K562 (cell line): ENCODE measurements around the gene OSBP2. TPM values are rescaled to one million over a fixed set of nuclear protein-coding genes. Genes with fewer than 3 reads are reported as not detected.

Experiments
- ATAC-seq: fragments of 200-7000 bp; cut with Tn5 transposase; 3 replicates; pipeline ENCODE4 v1.9.1; 2020; ENCODE audit warnings: moderate library complexity
- BruUV-seq: library from RNA; stranded (reverse); fragments of 400-500 nt; replicated peaks from 2 replicates; lab custom pipeline; 2021; lab: Mats Ljungman, UMichigan
- CTCF ChIA-PET: fragments of 300-600 bp; formaldehyde crosslinking; extraction: SDS; loops from one replicate; lab custom pipeline; 2021; ENCODE audit warnings: low intra/inter-chr PET ratio; lab: Yijun Ruan, JAX
- POLR2A ChIA-PET: fragments of 300-600, 350-650 bp; sonication (Branson Sonifier 250); formaldehyde crosslinking; extraction: SDS; loops from one replicate; lab custom pipeline; 2021; ENCODE audit warnings: antibody characterized with exemption, inconsistent platforms; lab: Yijun Ruan, JAX
- DNase-seq, 4 experiments: peaks; one replicate each; pipeline versions ENCODE4 v3.0.0 to v3.0.0-alpha.2; 2011 to 2018; ENCODE audit warnings: low spot score in 3 of 4, mixed read lengths in 3 of 4; ENCODE audit errors: extremely low read depth in 1 of 4
- FAIRE-seq: peaks from 2 replicates; lab custom pipeline; 2011; peaks lifted over from hg19 to GRCh38; lab: Jason Lieb, UNC
- H2AFZ ChIP-seq: 2 replicates; pipeline ENCODE4 v1.6.0; 2011; ENCODE audit warnings: low read depth, low read length, control low read depth, inconsistent platforms
- H3K27ac ChIP-seq: fragments of 200-600 bp; 3 replicates; pipeline ENCODE4 v1.8.0; 2011; ENCODE audit warnings: low read depth, mild to moderate bottlenecking, control low read depth, inconsistent platforms, low read length, moderate library complexity, mixed read lengths; ENCODE audit errors: extremely low read depth
- H3K27me3 ChIP-seq, 2 experiments: fragments of 300-600 bp in 1 of 2; 2 replicates in 1 of 2; 3 replicates in 1 of 2; pipeline versions ENCODE4 v1.6.0 to v1.8.0; 2011; ENCODE audit warnings: inconsistent platforms in 2 of 2, low read length in 2 of 2, mild to moderate bottlenecking in 1 of 2, mixed read lengths in 1 of 2, moderate library complexity in 1 of 2; ENCODE audit not compliant: control insufficient read depth in 2 of 2, insufficient read depth in 2 of 2
- H3K36me3 ChIP-seq: fragments of 300-600 bp; 3 replicates; pipeline ENCODE4 v1.8.0; 2011; ENCODE audit warnings: mild to moderate bottlenecking, low read length, inconsistent platforms; ENCODE audit not compliant: control insufficient read depth, insufficient read depth
- H3K4me1 ChIP-seq, 2 experiments: fragments of 200-600 bp in 1 of 2; replicated peaks in 1 of 2; 2 replicates in 1 of 2; 3 replicates in 1 of 2; pipeline versions ENCODE4 v1.5.1 to v1.8.0; 2011; ENCODE audit warnings: inconsistent platforms in 2 of 2, low read length in 2 of 2, mild to moderate bottlenecking in 1 of 2, mixed read lengths in 1 of 2, moderate library complexity in 1 of 2; ENCODE audit not compliant: control insufficient read depth in 2 of 2, insufficient read depth in 2 of 2
- H3K4me2 ChIP-seq: 2 replicates; pipeline ENCODE4 v1.6.1; 2011; ENCODE audit warnings: low read length, control low read depth, inconsistent platforms, mixed read lengths; ENCODE audit not compliant: insufficient read depth
- H3K4me3 ChIP-seq: fragments of 200-600 bp; sonication (generic), shearing (Covaris generic); 2 replicates; pipeline ENCODE4 v1.5.1; 2016; ENCODE audit warnings: control low read depth, inconsistent platforms
- H3K79me2 ChIP-seq: fragments of 200-600 bp; 3 replicates; pipeline ENCODE4 v1.8.0; 2011; ENCODE audit warnings: low read length, inconsistent platforms; ENCODE audit not compliant: control insufficient read depth, insufficient read depth
- H3K9ac ChIP-seq, 2 experiments: 2 replicates each; pipeline versions ENCODE4 v1.6.0 to v1.6.1; 2011; ENCODE audit warnings: low read depth in 2 of 2, low read length in 2 of 2, control low read depth in 1 of 2, inconsistent platforms in 1 of 2, mild to moderate bottlenecking in 1 of 2, mixed read lengths in 1 of 2; ENCODE audit not compliant: insufficient read depth in 1 of 2
- H3K9me1 ChIP-seq: one replicate; pipeline ENCODE4 v1.6.0; 2011; ENCODE audit warnings: inconsistent platforms, mild to moderate bottlenecking, low read length, moderate library complexity; ENCODE audit not compliant: control insufficient read depth, insufficient read depth
- H3K9me3 ChIP-seq: replicated peaks from 2 replicates; pipeline ENCODE4 v1.5.1; 2011; ENCODE audit warnings: low read depth, low read length, inconsistent platforms; ENCODE audit not compliant: control insufficient read depth, insufficient read depth
- H4K20me1 ChIP-seq: replicated peaks from 2 replicates; pipeline ENCODE4 v1.6.1; 2011; ENCODE audit warnings: low read length, inconsistent platforms, mixed read lengths; ENCODE audit not compliant: control insufficient read depth, insufficient read depth
- COPS2 ChIP-seq: fragments of 450-650 bp; conservative IDR thresholded peaks from 2 replicates; pipeline ENCODE4 v1.6.1; 2016; ENCODE audit warnings: mild to moderate bottlenecking, moderate library complexity
- HMG20B ChIP-seq: fragments of 250-450 bp; sonication (Bioruptor Pico); IDR thresholded peaks from 2 replicates; pipeline ENCODE4 v1.5.0; 2021; ENCODE audit warnings: mild to moderate bottlenecking
- MXI1 ChIP-seq: IDR thresholded peaks from 2 replicates; pipeline ENCODE4 v1.6.1; 2011; ENCODE audit warnings: low read depth, mild to moderate bottlenecking, improper control_type of control experiment, low read length
- WGBS: fragments of 100-300 bp; shearing (Covaris generic); methylation state at CpG from one replicate; pipeline ENCODE4 v1.1.6; 2016; ENCODE audit warnings: low coverage, mixed read lengths; ENCODE audit not compliant: insufficient coverage; ENCODE audit errors: missing lambda C conversion rate; 5-methylcytosine and 5-hydroxymethylcytosine counted together
- in situ Hi-C: fragments of 300-500 bp; cut with MboI; formaldehyde crosslinking; loops from 4 replicates; pipeline ENCODE4 v1.15.0; 2018; ENCODE audit warnings: inconsistent platforms, mixed read lengths
- intact Hi-C: fragments of 100-400 bp; cut with micrococcal nuclease; formaldehyde crosslinking; loops from 2 replicates; pipeline ENCODE4 v1.14.2; 2022
- polyA plus RNA-seq, 8 experiments: library from polyadenylated mRNA; depleted of rRNA in 4 of 8; stranded (reverse) in 5 of 8; unstranded in 3 of 8; fragments of >200 nt; fragmentation: Nextera tagmentation in 2 of 8; fragmentation: Illumina TruSeq in 1 of 8; extraction: Ambion mirVana in 2 of 8; extraction: Trizol in 1 of 8; gene quantifications; 2 replicates each; pipeline versions ENCODE4 v1.2.1 to v1.2.3, GENCODE V29; 2011 to 2014; ENCODE audit warnings: inconsistent platforms in 1 of 8, missing spikeins in 1 of 8
- total RNA-seq, 7 experiments: library from RNA; depleted of rRNA in 6 of 7; stranded (reverse); fragments of >200 nt in 6 of 7; fragmentation: Illumina TruSeq in 2 of 7; extraction: Trizol in 2 of 7; gene quantifications; 2 replicates each; pipeline versions ENCODE4 v1.2.1 to v1.2.3, GENCODE V29; 2011 to 2021; ENCODE audit warnings: low replicate concordance in 1 of 7
- TF ChIP-seq, protein P1 (sequence below), 2 experiments: fragments of 450-650 bp; formaldehyde crosslinking in 1 of 2; IDR thresholded peaks; 2 replicates each; pipeline versions ENCODE4 v1.4.0 to v1.6.1; 2014 to 2020; ENCODE audit warnings: mild to moderate bottlenecking in 2 of 2, borderline replicate concordance in 1 of 2, low read depth in 1 of 2
- TF ChIP-seq, protein P2 (sequence below): fragments of 450-650 bp; IDR thresholded peaks from 2 replicates; pipeline ENCODE4 v1.6.1; 2018; ENCODE audit not compliant: partially characterized antibody
- TF ChIP-seq, protein P3 (sequence below), 3 experiments: IDR thresholded peaks in 2 of 3; conservative IDR thresholded peaks in 1 of 3; 2 replicates each; pipeline ENCODE4 v1.5.1; 2011 to 2012; ENCODE audit warnings: low read length in 3 of 3, mild to moderate bottlenecking in 3 of 3, control low read depth in 2 of 3, improper control_type of control experiment in 1 of 3, inconsistent platforms in 1 of 3, low read depth in 1 of 3, mixed read lengths in 1 of 3, moderate library complexity in 1 of 3; ENCODE audit not compliant: insufficient read depth in 2 of 3

OSBP2 gene
- total and polyA plus RNA-seq, 9 of the 15 experiments (the other 6 are each of a cell fraction or from before 2014, with no cell fraction given), result 0.52 to 29.5 (median 21.6) TPM

DNA sequence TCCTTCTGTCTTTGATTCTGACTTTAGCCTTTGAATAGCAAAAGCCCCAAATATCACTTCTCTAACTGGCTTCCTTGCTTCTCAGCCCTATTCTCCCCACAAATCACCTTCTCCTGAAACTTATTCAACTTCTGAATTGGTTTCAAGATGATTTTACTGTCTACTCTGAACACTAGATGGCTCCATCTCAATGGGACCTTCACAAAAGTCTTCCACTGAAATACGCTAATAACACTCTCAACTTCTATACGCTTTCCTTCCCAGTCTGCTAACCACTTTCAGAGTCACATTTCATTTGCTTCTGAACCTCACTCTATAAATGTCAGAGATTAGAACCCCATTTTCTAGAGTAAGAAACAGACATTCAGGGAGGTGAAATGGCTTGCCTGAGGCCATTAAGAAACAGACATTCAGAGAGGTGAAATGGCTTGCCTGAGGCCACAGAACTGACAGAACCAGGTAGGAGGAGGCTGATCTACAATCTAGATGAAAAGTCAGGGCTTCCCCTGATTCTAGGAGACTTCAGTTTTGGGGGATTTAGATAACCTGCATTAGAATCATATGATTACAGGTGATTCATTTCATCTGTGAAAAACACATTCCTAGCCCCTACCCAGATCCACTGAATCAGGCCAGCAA, 253.3 kb downstream of the OSBP2 start:
- Histone ChIP-seq H4K20me1 (no peaks in the 10 kb centered on the region), H3K36me3 (peaks cover 99% of the 10 kb centered on the region), H3K27me3 (no peaks in the 10 kb centered on the region), H3K4me3 (no peak overlapping the region), H3K79me2 (no peaks in the 10 kb centered on the region), H3K9me3 (no peaks in the 10 kb centered on the region), H2AFZ (no peak overlapping the region), H3K4me1 (no peaks in the 10 kb centered on the region), H3K9me1 (no peaks in the 10 kb centered on the region), H3K27ac (no peak overlapping the region), H3K9ac (no peak overlapping the region), H3K4me2 (no peak overlapping the region)
- FAIRE-seq, result no peak
- 33% methylated on average over 2 of the region's 2 CpGs for WGBS
- peak in 3 of 4 experiments; percentile 15 to 19 (median 18) for DNase-seq
- intact Hi-C loops (loop anchor here (2.0 kb wide), 1 partner anchor 137 kb away; no protein-coding TSS in a partner anchor), in situ Hi-C loops (no loop called here)
- ChIA-PET POLR2A (interaction anchor here (1.5 to 1.9 kb wide), 2 partner anchors 11 to 135 kb away, joined by 5 to 6 read pairs; no protein-coding TSS in a partner anchor), CTCF (interaction anchor here (0.6 to 2.0 kb wide), 6 partner anchors 133 to 418 kb away, joined by 3 to 21 read pairs (median 4); partner anchors contain the start of gene SMTN)
- BruUV-seq, result no TSS peak
- no peak for ATAC-seq
- TF ChIP-seq, protein P1, sequence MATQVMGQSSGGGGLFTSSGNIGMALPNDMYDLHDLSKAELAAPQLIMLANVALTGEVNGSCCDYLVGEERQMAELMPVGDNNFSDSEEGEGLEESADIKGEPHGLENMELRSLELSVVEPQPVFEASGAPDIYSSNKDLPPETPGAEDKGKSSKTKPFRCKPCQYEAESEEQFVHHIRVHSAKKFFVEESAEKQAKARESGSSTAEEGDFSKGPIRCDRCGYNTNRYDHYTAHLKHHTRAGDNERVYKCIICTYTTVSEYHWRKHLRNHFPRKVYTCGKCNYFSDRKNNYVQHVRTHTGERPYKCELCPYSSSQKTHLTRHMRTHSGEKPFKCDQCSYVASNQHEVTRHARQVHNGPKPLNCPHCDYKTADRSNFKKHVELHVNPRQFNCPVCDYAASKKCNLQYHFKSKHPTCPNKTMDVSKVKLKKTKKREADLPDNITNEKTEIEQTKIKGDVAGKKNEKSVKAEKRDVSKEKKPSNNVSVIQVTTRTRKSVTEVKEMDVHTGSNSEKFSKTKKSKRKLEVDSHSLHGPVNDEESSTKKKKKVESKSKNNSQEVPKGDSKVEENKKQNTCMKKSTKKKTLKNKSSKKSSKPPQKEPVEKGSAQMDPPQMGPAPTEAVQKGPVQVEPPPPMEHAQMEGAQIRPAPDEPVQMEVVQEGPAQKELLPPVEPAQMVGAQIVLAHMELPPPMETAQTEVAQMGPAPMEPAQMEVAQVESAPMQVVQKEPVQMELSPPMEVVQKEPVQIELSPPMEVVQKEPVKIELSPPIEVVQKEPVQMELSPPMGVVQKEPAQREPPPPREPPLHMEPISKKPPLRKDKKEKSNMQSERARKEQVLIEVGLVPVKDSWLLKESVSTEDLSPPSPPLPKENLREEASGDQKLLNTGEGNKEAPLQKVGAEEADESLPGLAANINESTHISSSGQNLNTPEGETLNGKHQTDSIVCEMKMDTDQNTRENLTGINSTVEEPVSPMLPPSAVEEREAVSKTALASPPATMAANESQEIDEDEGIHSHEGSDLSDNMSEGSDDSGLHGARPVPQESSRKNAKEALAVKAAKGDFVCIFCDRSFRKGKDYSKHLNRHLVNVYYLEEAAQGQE (IDR thresholded peaks at IDR 0.05; ENCODE audit: borderline replicate concordance), result peak; percentile 60; the same call in 1 of the 2 replicates
- TF ChIP-seq, protein P1 (CRISPR knock-in tag; IDR thresholded peaks at IDR 0.05; ENCODE audit: low read depth), result no peak
- TF ChIP-seq, protein P2, sequence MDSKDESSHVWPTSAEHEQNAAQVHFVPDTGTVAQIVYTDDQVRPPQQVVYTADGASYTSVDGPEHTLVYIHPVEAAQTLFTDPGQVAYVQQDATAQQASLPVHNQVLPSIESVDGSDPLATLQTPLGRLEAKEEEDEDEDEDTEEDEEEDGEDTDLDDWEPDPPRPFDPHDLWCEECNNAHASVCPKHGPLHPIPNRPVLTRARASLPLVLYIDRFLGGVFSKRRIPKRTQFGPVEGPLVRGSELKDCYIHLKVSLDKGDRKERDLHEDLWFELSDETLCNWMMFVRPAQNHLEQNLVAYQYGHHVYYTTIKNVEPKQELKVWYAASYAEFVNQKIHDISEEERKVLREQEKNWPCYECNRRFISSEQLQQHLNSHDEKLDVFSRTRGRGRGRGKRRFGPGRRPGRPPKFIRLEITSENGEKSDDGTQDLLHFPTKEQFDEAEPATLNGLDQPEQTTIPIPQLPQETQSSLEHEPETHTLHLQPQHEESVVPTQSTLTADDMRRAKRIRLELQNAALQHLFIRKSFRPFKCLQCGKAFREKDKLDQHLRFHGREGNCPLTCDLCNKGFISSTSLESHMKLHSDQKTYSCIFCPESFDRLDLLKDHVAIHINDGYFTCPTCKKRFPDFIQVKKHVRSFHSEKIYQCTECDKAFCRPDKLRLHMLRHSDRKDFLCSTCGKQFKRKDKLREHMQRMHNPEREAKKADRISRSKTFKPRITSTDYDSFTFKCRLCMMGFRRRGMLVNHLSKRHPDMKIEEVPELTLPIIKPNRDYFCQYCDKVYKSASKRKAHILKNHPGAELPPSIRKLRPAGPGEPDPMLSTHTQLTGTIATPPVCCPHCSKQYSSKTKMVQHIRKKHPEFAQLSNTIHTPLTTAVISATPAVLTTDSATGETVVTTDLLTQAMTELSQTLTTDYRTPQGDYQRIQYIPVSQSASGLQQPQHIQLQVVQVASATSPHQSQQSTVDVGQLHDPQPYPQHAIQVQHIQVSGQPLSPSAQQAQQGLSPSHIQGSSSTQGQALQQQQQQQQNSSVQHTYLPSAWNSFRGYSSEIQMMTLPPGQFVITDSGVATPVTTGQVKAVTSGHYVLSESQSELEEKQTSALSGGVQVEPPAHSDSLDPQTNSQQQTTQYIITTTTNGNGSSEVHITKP, result no peak
- TF ChIP-seq, protein P3, sequence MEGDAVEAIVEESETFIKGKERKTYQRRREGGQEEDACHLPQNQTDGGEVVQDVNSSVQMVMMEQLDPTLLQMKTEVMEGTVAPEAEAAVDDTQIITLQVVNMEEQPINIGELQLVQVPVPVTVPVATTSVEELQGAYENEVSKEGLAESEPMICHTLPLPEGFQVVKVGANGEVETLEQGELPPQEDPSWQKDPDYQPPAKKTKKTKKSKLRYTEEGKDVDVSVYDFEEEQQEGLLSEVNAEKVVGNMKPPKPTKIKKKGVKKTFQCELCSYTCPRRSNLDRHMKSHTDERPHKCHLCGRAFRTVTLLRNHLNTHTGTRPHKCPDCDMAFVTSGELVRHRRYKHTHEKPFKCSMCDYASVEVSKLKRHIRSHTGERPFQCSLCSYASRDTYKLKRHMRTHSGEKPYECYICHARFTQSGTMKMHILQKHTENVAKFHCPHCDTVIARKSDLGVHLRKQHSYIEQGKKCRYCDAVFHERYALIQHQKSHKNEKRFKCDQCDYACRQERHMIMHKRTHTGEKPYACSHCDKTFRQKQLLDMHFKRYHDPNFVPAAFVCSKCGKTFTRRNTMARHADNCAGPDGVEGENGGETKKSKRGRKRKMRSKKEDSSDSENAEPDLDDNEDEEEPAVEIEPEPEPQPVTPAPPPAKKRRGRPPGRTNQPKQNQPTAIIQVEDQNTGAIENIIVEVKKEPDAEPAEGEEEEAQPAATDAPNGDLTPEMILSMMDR (IDR thresholded peaks at IDR 0.05 in 2 of 3, conservative IDR thresholded peaks at IDR 0.05 in 1 of 3; ENCODE audit: insufficient read depth in 2 of 3, low read depth in 1 of 3, low read length in 3 of 3), result peak; percentile 22 to 62 (median 26); a peak in 3 of 6 replicates
- TF ChIP-seq HMG20B (CRISPR knock-in tag) (no peak), COPS2 (no peak), MXI1 (no peak)
